GM12891 (cell line): ENCODE data around the gene PRKCB.

ENCODE experiments used
- PAX5 ChIP-seq: IDR thresholded peaks from 2 replicates; pipeline ENCODE4 v1.6.1; 2011; ENCODE audit warnings: low read length, moderate library complexity, mild to moderate bottlenecking; ENCODE audit not compliant: insufficient read depth, severe bottlenecking
- POLR2A ChIP-seq: IDR thresholded peaks from 2 replicates; pipeline ENCODE4 v1.6.1; 2011; ENCODE audit warnings: low read depth, low read length, control low read depth
- POLR2AphosphoS5 ChIP-seq: IDR thresholded peaks from 2 replicates; pipeline ENCODE4 v1.6.1; 2011; ENCODE audit warnings: low read depth, low read length, control low read depth
- POU2F2 ChIP-seq: IDR thresholded peaks from 2 replicates; pipeline ENCODE4 v1.6.1; 2011; ENCODE audit warnings: low read depth, mild to moderate bottlenecking, control low read depth, low read length, moderate library complexity
- SPI1 ChIP-seq: IDR thresholded peaks from 2 replicates; pipeline ENCODE4 v1.6.1; 2011; ENCODE audit warnings: low read depth, low read length, control low read depth
- TAF1 ChIP-seq: IDR thresholded peaks from 2 replicates; pipeline ENCODE4 v1.6.1; 2011; ENCODE audit warnings: low read depth, low read length, control low read depth

GRCh38 chr16:23840310-23840709 lies 4.5 kb downstream of the PRKCB start:
- no peak for TF ChIP-seq TAF1
- no peak for TF ChIP-seq POLR2A
- no peak for TF ChIP-seq POLR2AphosphoS5
- TF ChIP-seq POU2F2 = no peak
- TF ChIP-seq PAX5 = no peak
- no peak for TF ChIP-seq SPI1
